Femur (tissue), 1 donor: Measurements from ENCODE around the gene TNFSF15.

Source experiments
- DNase-seq: peaks from one replicate; pipeline ENCODE4 v3.0.0-alpha.2; 2017

The TNFSF15 gene

GRCh38 chr9:114824110-114824509 lies 18.3 kb upstream of the TNFSF15 start:
- DNase-seq: no peak

- DNase-seq: no peak
Observed at GRCh38 chr9:114823441-114823840, 17.6 kb upstream of the TNFSF15 start.

- no peak for DNase-seq
Observed at GRCh38 chr9:114822708-114823107, 16.9 kb upstream of the TNFSF15 start.

- no peak for DNase-seq
Observed at GRCh38 chr9:114820776-114821501, 15.1 kb upstream of the TNFSF15 start.

DNA sequence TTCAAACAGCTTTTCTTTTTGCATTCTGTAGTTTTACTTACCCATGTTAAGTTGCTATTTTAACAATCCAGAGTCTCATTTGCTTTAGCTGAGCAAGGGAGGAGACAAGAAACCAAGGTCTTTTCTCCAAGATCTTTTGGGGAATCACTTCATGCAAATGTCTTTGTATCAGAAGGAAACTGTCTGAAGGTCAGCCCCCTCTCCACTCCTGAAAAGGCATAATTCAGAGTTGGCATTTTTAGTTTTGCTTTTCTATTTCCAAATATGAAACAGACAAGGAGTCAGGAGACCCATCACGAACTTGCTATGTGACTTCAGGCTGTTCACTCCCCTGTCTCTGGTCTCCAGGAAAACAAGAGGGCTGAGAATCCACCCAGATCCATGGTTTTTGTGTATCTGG lies 12.3 kb upstream of the TNFSF15 start:
- no peak for DNase-seq

DNA sequence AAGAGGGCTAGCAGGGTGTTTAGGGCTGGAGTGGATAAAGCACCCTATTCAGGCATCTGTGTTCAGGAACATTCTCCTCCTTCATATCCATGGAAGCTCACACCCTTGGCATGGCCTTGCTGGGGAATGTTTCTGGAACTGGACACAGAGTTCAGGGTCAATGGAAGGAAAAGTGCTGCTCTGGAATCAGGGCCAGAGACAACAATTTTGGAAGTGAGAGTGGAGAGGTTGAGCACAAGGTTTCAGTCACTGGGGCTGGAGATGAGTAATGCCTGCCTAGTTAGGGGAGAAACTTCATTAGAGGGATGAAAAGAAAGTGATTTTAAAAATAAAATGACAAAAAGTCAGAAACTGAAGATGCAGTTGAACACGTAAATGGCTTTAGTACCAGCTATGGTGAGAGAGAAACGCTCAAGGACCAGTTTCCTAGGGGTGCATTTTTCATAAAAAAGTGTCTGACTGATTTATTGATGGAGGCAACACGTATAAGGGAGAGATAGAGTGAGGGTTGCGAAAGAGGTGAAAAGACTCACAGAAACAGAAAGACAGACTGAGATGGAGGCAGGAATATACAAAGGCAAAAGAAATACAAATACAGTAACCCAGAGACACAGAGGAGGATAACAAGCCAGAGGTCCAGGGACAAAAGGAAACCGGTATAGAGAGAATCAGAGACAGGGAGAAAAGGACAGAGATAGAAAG lies 8.0 kb upstream of the TNFSF15 start:
- DNase-seq: no peak

- no peak for DNase-seq
Observed at GRCh38 chr9:114811966-114812636, 6.3 kb upstream of the TNFSF15 start.

DNA sequence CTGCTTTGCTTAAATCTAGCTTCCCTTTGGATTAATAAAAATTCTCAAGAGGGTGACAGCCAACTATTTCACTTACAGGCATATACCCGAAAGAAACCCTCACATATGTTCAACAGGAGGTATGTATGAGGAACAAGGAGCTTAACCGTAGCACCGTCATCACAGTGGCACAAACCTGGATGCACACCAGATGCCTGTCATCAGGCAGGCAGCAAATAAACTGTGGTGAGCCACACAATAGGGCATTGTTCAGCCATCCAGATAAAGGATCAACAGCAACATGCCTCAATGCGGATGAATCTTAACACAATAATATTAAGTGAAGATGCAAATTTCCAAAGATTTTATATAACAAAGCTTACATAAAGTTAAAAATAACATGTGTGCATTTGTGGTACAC lies 5.5 kb upstream of the TNFSF15 start:
- no peak for DNase-seq

GRCh38 chr9:114810614-114811013 lies 4.8 kb upstream of the TNFSF15 start:
- no peak for DNase-seq

GRCh38 chr9:114806526-114806900 lies 674 bp upstream of the TNFSF15 start:
- DNase-seq: no peak

GRCh38 chr9:114804505-114804904 lies 1.3 kb downstream of the TNFSF15 start:
- DNase-seq: peak; percentile 50

GRCh38 chr9:114803479-114804265 lies 2.2 kb downstream of the TNFSF15 start:
- DNase-seq: no peak

GRCh38 chr9:114799925-114800324 lies 5.9 kb downstream of the TNFSF15 start:
- no peak for DNase-seq

DNA sequence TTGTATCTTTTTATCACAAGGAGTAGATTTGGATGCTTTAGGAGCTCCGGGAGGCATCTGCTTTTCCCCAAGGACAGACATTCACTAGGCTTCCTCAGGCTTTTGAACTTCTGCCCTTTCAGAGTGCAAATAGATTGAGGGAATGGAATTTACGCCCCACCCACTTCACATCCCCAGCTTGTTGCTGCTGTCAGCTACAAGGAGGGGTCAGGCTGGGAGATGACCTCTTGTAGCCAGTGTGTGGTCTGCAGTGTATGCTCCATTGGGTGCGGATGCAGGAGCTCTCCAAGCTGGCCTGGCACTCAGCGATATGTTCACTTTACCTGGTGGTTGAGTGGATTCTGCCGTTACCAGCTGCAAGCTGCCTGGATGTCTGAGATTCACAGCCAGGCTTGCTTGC lies 6.4 kb downstream of the TNFSF15 start:
- no peak for DNase-seq

DNA sequence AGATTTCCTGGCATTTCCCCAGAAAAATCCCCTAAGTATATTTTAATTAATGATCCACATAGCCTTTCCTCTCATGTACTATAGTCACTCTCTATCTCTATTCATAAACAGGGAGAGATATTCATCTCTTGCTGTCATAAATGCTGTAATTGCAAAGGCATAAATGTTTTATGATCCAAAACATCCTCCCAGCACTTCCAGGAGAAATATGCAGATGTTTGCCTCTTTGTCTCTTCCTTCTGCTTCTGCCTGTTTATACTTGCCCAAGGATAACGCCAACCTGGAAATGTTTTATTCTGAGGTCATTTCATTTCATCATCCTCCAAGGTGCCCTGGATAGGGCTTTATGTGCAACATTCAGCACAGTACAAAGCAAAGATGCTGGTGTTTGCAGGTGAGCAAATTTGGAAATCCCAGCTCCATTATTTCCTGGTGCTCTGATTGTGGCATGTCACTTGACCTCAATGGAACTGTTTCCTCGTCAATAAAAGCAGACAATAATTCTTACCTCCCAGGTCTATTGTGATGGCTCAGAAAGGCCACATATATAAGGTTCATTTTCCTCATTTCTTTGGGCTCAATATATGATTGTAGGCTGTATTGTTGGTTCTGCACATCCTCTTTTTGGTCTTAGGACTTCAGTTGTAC lies 6.9 kb downstream of the TNFSF15 start:
- DNase-seq: no peak

DNA sequence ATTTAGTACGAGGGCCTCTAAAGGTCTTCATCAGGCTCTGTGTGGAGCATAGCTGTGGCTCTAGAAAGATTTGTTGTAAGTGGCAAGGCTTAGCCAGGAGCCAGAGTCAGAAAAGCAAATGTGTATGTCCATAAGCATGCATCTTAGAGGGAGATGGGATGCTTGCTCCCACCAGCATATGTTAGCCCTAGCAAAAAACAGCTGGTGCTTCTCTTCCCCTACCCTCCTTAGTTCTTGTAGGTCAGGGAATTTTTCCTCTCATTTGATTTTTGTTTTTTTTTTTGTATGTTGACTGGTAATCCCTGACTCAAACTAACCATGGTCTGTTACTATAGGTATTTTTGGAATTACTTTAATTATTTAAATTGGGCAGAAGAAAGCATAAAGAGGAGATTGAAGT lies 7.7 kb downstream of the TNFSF15 start:
- DNase-seq: no peak

DNA sequence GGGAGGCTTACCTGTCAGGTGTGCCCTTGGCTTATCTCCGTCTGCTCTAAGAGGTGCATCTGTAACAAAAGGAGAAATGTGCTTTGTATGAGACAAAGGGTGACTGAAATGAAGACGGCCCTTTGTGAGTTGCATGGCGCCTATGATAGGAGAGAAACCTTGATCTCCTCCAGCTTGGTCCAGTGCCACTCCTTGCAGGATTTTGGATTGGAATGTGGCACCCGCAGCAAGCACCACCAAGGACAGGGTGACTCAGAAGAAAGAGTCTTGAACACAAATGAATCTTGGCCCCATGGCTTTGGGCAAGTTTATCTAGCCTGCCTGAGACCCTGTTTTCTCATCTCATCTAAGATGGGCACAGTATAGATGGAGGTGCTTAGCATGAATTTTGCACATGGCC lies 13.4 kb downstream of the TNFSF15 start:
- DNase-seq: no peak

DNA sequence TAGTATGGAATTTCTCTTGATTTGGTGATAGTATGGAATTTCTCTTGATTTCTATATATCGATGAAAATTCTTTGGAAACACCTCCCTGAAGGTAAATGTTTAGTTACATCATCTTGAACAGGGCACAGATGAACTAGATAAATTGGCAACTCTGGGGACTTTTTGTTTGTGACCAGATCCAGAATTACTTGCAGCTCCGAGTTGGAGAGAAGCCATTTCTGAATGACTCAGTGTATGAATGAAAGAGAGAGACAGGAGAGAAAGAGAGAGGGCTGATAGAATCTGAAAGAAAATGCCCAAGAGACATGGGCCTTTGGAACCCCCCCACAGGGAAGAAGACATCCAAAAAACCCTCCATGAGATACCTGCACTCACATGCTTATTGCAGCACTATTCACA lies 14.1 kb downstream of the TNFSF15 start:
- no peak for DNase-seq

DNA sequence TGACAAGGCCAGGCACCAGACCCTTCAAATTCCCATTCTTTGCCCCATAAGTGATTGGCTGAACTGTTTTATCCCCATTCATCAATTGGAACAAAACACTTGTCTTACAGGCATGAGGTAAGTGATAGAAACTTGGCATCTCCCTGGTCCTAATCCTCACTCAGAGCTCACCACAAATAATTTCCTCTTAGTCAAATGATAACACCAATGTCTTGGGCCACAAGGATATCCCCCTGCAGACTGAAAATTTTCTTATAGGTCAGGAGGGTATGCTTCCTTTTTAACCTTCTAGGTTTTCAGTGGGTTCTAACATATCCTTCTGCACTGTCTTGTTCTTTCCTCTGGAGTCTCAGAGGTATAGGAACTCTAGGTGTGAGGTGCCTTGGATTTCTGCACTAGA lies 14.5 kb downstream of the TNFSF15 start:
- no peak for DNase-seq

DNA sequence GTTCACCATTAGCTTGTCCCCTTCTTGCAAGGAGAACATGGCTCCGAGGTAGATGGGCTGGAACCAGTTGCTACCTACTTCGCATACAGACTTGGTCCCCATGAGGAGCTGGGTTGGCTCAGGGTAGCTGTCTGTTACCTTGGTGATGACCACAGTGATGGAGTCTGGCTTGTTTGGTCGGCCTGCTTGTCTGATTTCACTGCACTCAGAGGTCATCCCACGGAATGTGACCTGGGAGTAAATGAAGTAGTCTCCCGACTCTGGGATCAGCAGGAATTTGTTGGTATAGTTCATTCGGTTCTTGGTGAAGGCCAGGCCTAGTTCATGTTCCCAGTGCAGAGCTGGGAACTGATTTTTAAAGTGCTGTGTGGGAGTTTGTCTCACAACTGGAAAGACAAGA lies 15.3 kb downstream of the TNFSF15 start:
- no peak for DNase-seq

DNA sequence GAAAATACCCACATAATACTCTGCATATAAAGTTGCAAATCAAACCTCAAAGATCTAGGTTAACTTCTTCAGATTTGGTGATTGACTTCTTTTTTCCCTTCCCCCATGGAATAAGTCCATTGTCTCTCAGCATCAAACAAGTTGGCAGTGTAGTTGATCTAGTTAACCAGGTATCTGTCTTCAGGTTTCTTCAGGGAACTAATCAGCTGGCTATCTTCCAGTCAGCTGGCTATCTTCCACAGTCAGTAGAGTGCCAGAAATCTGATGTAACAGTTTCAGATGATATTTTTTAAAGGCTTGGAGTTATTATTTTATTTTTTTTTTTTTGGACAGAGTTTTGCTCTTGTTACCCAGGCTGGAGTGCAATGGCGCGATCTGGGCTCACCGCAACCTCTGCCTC lies 16.8 kb downstream of the TNFSF15 start:
- no peak for DNase-seq

DNA sequence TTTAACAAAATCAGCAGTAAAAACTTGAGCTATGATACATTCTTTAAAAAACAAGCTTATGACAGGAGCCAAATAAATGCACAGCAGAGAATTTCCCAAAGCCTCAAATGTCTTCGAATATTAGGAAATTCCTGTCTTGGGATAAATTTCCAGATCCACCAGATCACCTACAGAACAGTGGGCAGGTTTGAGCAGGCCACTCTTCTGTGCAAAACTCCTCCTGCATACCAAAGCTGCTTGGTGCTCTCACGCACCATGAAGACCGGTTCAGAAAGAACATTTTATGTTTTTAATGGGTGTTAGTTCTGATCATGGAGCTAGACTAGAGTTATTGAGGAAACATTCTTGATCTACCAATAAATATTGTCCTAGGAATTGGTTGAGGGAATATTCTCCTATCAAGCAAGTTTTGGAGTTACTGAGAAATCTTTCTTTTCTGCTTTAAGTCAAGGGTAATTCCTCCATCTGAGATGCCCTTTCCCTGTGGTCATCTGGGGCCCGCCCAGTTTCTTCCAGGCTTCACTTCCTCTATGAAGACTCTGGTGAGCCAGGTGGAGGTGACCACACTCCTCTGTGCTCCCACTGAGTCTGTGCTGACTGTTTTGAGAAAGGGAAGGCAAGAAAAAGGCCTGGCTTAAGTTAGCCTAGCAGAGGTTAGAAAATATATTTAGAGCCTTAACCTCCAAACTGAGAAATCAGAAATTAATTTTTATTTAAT lies 17.9 kb downstream of the TNFSF15 start:
- DNase-seq: no peak
